GM19463 (cell line): Measurements from ENCODE around the gene GNRH2.
"Not testable (repeated sequence)": the region's sequence is repeated elsewhere in the genome, so short reads cannot be mapped to it uniquely, and the experiment has no call there.

ENCODE experiments used
- ATAC-seq: cut with Tn5 transposase; IDR thresholded peaks from one replicate; pipeline ENCODE4 v1.9.1; 2021; ENCODE audit warnings: mild to moderate bottlenecking, moderate library complexity; ENCODE audit not compliant: unreplicated experiment

Gene GNRH2

DNA sequence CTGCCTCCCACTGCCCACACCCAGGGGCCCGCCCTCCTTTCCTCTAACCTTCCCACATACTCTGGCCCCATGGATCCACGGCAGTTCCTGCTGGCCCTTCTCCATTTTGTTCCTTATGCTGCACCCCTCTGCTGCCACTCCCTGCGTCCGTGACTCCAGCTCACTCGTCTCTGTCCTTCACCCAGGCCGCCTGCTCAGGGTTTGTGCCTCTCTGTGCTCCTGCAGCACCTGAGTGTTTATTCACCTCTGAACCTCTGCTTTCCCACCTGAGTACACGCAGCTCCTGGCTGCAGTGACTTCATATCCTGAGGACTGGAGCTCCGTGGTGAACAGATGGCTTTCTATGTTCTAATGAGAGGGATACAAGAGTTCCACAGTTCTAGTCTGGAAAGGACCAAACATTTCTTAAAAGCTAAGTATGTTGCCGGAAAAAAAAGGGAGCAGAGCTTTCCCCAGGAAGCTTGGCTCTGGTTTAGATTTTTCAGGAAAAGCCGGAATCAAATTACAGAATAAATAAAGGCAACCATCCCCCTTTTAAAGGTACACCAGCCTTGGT is 1.5 kb upstream of the GNRH2 start:
- no peak for ATAC-seq

DNA sequence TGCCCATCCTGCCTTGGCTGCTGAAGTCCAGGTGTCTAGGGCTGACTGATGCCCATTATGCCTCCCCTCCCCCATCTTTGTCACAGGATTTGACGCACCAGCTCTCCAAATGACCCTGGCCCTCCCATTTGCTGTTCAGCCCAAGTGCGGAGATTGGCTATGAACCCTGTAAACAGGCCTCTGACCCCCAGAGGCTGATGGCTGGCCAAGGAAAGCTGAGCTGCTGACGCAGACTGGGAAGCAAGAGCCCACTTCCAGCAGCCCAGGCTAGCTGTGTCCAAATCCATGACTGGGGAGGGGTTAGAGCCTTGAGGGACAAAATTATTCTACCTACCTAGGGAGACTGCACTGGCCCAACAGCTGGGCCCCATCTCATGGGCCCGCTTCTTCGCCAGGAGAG is 797 bp upstream of the GNRH2 start:
- ATAC-seq = no peak

DNA sequence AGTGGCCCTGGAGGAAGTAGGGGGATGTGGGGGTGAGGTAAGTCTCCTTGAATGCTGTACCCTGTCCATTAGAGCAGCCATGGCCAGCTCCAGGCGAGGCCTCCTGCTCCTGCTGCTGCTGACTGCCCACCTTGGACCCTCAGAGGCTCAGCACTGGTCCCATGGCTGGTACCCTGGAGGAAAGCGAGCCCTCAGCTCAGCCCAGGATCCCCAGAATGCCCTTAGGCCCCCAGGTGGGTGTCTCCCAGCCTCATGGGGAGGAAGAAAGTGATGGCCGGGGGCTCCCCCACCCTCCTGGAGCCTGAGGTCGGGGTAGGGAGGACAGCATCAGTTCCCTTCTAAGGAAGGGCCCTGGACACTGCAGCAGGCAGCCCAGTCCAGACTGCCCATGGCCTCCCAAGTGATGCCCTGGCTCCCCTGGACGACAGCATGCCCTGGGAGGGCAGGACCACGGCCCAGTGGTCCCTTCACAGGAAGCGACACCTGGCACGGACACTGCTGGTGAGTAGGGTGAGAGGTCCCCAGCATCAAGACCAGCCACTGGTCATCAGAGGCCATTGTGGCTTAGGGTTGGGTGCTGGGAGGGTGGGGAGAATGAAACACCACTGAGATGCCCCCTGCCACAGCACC is 1.0 kb downstream of the GNRH2 start:
- ATAC-seq = no peak

DNA sequence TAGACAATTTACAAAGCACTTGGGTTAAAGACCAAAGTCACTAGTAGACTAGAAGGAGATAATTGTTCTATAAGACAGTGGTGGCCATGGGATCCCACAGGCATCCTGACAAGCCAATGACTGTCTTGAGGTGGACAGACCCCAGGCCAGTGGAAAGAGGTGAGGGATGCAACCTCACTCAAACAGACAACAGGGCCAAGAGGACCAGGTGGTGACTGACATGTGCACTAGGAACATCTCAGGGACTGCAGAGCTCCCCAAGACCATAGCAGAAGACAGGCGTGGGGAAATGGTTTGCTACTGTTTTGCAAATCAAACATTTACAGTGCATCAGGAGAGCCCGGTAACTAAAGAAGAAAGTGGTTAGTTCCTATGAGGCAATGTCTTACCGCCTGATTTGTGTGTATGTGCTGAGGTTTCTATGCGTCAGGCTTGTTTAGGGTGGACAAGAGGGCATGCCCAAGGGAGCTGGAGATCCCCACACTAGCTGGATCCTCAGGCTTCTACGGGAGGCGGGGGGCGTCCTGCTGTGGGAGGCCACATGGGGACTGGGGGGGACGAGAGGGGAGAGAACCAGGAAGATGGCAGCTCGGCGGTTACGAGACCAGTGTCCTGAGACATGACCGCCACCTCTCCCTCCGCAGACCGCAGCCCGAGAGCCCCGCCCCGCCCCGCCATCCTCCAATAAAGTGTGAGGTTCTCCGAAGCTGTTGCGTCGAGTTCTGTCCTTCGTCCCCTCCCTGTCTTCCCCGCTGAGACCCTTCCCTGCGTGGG is 1.8 kb downstream of the GNRH2 start:
- peak; percentile 46 for ATAC-seq

DNA sequence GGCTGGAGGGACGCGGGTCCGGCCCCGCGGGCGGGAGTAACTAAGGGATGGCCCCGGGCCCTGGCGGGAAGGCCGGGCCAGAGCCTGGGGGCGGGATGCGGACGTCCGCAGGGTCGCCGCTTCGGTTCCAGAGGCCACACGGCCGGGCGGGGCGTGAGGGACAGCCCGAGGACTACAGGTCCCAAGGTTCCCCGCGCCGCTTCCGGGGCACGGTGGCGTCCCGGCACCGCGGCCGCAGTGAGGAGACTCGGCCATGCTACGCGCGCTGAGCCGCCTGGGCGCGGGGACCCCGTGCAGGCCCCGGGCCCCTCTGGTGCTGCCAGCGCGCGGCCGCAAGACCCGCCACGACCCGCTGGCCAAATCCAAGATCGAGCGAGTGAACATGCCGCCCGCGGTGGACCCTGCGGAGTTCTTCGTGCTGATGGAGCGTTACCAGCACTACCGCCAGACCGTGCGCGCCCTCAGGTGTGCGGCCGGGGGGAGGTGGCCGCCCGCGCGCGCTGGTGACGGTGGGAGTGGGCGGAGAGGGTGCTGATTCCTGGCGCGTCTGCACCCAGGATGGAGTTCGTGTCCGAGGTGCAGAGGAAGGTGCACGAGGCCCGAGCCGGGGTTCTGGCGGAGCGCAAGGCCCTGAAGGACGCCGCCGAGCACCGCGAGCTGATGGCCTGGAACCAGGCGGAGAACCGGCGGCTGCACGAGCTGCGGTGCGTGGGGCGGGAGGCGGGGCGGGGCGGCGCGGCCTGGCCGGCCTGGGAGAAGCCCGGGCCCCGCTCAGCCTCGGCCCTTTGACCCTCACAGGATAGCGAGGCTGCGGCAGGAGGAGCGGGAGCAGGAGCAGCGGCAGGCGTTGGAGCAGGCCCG is 2.6 kb downstream of the GNRH2 start, which contains the start of gene MRPS26:
MRPS26 (plus strand) TSS at position 237 of the 861 bp plus-strand sequence; CDS start at position 254, 17 bp downstream.
- ATAC-seq = peak; percentile 94

DNA sequence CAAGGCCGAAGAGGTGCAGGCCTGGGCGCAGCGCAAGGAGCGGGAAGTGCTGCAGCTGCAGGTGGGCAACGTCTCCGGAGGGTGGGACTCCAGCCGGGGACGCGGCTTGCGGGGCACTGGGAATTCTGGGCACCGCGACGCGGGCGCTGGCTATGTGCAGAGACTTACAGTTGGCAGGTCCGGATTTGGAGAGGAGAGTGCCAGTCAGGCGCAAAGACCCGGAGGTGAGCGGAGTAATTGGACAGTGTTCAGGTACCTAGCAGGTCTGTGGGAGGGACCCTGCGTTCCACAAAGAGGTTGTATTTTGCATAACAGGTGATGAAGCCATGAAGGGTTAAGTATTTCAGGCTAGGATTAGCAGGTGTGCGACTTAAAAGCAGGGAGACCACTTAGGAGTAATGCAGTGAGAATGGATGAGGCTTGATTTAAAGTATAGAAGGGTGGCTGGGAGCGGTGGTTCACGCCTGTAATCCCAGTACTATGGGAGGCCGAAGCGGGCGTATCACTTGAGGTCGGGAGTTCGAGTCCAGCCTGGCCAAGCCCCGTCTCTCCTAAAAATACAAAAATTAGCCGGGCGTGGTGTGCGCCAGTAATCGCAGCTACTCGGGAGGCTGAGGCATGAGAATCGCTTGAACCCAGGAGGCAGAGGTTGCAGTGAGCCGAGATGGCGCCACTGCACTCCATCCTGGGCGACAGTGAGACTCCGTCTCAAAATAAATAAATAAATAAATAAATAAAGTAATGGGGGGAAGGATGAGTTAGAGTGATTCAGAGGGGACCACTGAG is 3.4 kb downstream of the GNRH2 start:
- no peak for ATAC-seq

DNA sequence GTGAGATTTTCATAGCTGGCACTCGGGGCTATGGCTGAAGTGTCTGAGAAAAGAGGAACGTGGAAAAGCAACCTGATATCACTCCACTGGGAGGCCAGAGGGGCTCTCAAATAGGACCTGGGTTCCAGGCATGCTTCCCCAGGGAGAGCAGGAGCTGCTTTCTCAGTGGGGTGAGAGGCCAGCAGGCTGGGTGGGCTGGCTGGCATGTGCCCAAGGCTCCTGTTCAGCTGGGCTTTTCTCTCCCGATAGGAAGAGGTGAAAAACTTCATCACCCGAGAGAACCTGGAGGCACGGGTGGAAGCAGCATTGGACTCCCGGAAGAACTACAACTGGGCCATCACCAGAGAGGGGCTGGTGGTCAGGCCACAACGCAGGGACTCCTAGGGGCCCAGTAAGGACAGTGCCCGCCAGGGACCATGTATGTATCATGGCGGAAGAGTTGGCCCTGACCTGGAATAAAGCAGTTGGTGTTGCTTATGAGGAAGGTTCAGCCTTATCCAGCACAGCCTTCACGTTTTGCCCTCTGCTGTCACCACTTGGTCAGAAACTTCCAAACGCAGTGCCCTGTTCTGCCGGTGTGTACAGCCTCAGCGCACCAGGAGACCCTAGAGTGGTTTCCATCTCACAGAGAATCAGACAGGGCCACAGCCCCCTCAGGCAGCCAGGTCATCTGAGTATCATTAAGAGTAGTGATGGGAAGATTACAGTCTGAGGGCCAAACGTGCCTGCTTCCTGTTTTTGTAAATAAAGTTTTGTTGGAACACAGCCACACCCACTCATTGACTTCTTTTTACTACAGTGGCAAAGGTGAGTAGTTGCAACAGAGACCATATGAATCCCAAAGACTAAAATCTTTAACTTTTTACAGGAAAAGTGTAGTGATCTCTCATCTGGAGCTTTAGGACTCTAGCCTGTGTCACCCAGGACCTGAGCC is 4.3 kb downstream of the GNRH2 start:
- ATAC-seq = no peak

DNA sequence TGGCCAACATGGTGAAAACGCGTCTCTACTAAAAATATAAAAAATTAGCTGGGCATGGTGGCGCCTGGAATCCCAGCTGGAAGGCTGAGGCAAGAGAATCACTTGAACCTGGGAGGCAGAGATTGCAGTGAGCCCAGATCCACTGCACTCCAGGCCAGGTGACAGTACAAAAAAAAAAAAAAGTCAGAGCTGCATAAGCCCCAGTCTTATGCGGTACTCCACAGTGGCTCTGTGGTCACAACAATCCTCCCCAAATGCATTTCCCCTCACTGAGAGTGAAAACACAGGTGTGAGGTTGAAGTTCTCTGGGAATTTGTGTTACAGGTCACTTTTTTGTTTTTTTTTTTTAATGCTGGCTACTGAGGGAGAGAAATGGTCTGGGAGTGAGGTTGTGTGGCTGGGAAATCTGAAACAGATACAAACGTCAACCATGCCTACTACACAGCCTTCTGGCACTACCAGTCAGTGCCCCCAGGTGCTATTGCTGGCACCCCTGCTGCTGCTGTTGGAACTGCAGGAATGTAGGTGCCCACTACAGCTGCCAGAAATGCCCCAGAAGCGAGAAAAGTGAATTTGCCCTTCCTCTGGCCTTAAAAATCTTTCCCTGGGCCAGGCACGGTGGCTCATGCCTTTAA is 8.1 kb downstream of the GNRH2 start:
- no peak for ATAC-seq

DNA sequence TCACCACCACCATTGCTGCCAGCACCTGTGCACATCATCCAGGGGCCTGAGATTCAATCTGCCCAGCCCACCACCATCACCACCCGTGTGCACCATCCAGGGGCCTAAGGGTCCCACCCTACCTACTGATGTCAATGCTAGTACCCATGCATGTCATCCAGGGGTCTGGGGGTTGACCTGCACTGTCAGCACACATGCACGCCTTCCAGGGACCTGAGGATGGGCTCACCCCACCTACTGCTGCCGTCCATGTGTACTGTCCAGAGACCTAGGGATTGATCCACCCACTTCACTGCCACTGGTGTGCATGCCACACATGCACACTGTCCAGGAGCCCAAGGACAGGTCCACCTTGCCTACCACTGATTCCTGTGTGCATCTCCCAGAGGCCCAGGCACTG is 16.1 kb downstream of the GNRH2 start:
- ATAC-seq = no peak

DNA sequence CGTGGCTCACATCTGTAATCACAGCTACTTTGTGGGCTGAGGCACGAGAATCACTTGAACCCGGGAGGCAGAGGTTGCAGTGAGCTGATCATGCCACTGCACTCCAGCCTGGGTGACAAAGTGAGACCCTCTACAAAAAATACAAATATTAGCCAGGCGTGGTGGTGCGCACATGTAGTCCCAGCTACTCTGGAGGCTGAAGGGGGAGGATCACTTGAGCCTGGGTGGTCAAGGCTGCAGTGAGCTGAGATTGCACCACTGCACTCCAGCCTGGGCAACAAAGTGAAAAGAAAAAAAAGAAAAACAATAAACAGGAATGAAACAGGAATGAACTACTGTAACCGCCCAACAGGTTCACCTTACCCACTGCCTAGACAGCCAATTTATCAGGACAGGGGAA is 20.7 kb downstream of the GNRH2 start:
- ATAC-seq = not testable (repeated sequence)

DNA sequence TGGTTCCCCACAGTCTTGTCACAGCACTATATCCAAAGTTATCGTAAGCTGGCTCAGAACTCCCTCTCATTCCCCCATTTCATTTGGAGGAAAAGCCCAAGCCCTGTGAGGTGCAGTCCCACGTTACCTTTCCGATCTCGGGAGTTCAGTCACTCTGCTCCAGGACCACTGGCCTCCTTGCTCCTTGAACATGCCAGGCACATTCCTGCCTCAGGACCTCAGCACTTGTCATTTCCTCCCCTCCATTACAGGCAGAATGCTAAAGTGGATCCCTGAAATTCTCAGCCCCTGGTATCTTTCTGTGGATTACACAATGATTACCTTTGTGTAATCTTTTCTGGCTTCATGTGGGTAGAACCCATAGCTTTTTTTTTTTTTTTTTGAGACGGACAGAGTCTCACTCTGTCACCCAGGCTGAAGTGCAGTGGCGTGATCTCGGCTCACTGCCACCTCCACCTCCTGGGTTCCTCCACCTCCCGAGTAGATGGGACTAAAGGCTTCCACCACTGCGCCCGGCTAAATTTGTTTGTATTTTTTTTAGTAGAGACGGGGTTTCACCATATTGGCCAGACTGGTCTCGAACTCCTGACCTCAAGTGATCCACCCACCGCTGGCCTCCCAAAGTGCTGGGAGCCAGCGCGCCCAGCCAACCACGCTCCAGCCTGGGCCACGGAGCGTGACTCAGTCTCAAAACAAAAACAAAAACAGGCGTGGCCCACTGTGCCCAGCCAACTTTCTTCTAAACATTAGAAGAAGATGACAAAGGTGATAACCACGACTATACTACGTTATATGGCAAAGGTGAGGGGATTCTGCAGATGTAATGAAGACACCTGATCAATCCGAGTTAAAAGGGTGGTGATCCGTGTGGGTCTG is 24.0 kb downstream of the GNRH2 start:
- no peak for ATAC-seq

DNA sequence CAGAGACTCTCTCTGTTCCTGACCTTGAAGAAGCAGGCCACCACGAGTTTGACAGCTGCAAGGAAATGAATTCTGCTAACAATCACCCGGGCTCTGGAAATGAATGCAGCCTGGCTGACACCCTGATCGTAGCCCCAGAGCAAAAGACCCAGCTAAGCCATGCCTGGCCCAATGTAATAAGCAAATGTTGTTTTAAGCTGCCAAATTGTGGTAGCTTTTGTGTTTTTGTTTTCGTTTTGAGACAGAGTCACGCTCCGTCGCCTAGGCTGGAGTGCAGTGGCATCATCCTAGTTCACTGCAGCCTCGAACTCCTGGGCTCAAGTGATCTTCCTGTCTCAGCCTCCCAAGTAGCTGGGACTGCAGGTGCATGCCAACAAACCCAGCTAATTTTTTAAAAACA is 24.7 kb downstream of the GNRH2 start:
- no peak for ATAC-seq

DNA sequence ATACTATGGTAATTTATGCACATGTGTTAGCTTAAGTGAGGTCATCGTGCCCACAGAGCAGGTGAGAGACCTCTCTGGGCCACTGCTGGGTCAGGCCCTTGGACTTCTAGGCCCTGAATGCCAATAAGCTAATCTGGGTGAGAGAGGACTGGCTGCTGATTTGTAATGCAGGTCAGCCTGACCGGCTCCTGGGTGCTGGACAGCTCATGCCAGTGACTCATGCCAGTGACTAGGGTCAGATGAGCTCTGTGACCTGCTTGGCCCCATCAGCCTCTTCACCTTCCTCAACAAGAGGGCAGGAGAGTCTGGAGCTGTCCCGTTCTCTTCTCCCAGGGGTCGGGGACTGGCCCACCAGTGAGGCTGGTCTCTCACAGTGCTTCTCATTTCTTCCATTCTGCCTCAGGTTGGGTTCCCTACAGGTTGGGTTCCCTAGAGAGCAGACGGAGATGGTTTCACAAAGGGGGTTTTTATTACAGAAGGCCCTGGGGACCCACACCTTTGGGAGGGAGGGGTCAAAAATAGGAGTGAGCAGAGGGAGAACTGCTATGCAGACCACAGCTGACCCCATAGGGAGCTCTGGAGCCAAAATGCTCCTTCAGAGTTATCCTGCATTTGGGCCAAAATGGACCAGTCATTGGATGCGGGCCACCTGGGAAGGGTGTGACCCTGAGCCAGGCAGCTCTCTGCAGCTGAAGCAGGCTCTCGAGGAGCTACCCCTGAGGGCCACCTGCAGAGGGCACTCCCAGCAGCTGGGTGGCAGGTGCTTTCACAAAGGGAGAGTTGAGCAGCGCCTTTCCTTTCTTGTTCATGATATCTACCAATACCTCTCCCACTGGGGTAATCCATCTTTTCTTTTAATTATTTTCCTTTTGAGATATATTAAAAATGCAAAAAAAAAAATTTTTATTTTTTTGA is 25.8 kb downstream of the GNRH2 start:
- no peak for ATAC-seq

DNA sequence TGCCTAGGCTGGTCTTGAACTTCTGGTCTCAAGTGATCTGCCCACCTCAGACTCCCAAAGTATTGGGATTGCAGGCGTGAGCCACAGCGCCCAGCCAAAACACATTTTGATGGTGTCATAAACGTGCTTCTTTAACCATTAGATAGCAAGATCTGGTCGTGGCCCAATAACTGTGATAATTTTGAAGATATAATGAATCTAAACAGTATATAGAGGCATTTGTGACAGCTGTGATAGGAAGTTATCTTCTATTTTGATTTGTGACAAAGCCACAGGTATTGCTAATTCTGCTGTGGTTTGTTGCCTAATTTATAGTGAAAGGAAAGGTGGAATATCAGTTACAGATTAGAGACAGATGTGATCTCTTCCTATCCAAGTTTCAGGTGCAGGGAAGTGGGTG is 27.3 kb downstream of the GNRH2 start:
- no peak for ATAC-seq

DNA sequence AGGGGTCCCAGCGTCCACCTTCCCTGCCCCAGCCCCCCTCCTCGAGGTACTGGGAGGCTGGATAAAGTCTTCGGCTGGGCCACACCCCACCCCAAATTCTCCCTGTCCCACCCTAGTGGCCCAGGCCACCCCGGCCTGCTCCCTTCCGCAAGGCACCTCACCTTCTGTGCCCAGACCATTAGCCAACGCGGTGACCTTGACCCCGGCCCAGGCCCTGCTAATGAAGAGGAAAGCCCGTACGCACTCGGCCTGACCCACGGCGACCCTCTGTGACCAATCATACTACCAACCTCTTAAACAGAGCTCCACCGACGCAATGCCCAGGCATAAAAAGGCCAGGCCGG is 27.8 kb downstream of the GNRH2 start:
- ATAC-seq = no peak

DNA sequence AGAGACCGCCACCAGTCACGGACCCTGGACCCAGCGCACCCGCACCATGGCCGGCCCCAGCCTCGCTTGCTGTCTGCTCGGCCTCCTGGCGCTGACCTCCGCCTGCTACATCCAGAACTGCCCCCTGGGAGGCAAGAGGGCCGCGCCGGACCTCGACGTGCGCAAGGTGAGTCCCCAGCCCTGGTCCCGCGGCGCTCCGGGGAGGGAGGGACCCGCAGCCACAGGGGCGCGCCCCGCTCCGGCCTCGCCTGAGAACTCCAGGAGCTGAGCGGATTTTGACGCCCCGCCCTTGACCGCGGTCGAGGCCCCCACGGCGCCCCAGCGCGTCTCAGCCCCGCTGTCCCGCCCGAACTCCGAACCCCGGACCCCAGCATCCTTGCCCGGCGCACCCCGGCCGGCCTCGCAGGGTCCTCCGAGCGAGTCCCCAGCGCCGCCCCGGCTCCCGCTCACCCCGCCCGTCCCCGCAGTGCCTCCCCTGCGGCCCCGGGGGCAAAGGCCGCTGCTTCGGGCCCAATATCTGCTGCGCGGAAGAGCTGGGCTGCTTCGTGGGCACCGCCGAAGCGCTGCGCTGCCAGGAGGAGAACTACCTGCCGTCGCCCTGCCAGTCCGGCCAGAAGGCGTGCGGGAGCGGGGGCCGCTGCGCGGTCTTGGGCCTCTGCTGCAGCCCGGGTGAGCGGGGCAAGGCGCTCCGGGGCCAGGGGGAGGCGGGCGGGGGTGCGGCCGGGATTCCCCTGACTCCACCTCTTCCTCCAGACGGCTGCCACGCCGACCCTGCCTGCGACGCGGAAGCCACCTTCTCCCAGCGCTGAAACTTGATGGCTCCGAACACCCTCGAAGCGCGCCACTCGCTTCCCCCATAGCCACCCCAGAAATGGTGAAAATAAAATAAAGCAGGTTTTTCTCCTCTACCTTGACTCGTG is 28.4 kb downstream of the GNRH2 start, which contains the start of gene OXT:
OXT (plus strand) TSS at position 11 of the 920 bp plus-strand sequence; CDS start at position 47, 36 bp downstream.
- ATAC-seq = no peak
